Neural crest cell (in vitro differentiated cells): Measurements from ENCODE around the gene KCNIP1. TPM values are rescaled to one million over a fixed set of nuclear protein-coding genes. Genes with fewer than 3 reads are reported as not detected.

Source experiments
- DNase-seq: peaks from one replicate; pipeline ENCODE4 v3.0.0; 2021; ENCODE audit warnings: low read depth, mixed read lengths, low spot score
- H3K27ac Mint-ChIP-seq: one replicate; pipeline ENCODE4 v1.8.0; 2021; ENCODE audit warnings: mild to moderate bottlenecking, mixed read lengths; ENCODE audit not compliant: unreplicated experiment
- H3K27me3 Mint-ChIP-seq: 2 replicates; pipeline ENCODE4 v1.8.0; 2021; ENCODE audit warnings: low read depth, mild to moderate bottlenecking, mixed read lengths
- H3K36me3 Mint-ChIP-seq: 2 replicates; pipeline ENCODE4 v1.8.0; 2021; ENCODE audit warnings: low read depth, mild to moderate bottlenecking, mixed read lengths
- H3K4me1 Mint-ChIP-seq: 2 replicates; pipeline ENCODE4 v1.8.0; 2021; ENCODE audit warnings: mixed read lengths
- H3K4me3 Mint-ChIP-seq: one replicate; pipeline ENCODE4 v1.8.0; 2021; ENCODE audit warnings: mild to moderate bottlenecking, mixed read lengths
- H3K9me3 Mint-ChIP-seq: 2 replicates; pipeline ENCODE4 v1.8.0; 2021; ENCODE audit warnings: mixed read lengths
- total RNA-seq: library from RNA; stranded (reverse); gene quantifications from 2 replicates; pipeline ENCODE4 v1.2.1, GENCODE V29; 2021
- TF ChIP-seq, protein P1 (sequence below): fragments of 200-600 bp; sonication (generic); conservative IDR thresholded peaks from 2 replicates; pipeline ENCODE4 v1.5.0; 2021; ENCODE audit warnings: antibody characterized with exemption, mild to moderate bottlenecking

Gene KCNIP1
- total RNA-seq, 1 donor from 2014 or later: 0.96 TPM

DNA sequence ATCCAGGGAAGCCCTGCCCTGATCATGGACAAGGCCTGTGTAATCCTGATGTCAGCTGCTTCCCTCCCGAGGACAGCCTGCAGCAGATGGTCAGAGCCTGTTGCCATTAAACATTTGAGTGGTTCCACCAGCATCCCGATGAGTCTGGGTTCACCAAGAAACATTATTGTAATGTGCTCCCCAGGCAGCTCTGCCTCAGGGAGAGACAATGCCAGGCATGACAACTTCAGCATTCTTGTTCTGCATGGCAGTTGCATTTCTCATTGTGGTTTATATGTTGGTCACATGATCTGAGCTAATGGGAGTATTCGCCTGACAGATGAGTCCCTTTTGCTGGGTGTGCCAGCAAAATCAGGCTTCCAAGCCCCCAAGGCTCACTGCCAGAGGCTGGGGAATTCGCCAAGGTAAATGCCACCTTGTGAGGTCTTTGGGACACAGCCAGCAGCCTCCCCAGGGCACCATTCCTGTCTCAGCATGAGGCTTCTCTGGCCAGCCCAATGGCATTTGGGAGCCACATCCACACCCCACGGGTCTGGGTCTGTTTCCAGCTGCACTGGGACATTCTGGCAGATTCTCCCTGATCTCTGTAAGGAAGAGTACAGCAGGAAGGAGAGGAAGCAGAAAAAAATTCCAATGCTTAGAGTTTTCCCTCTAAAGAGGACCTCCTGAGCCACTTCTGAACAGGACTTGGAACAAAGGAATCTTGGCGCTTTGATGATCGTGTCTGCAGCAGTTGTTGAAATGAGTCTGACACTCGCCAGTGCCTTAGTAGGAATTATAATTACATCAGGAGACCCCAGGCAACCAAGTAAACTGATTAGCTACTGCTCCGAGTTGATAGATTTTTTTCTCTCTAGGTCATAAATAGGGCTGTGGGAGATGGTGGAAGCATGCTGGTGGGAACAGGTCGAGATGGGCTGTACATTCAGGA, 18.7 kb downstream of the KCNIP1 start:
- Mint-ChIP-seq H3K9me3 (no peaks in the 10 kb centered on the region), H3K4me3 (no peak overlapping the region), H3K4me1 (peaks cover 12% of the 10 kb centered on the region), H3K27me3 (peaks cover 3% of the 10 kb centered on the region), H3K36me3 (no peaks in the 10 kb centered on the region), H3K27ac (no peak overlapping the region)
- TF ChIP-seq, protein P1, sequence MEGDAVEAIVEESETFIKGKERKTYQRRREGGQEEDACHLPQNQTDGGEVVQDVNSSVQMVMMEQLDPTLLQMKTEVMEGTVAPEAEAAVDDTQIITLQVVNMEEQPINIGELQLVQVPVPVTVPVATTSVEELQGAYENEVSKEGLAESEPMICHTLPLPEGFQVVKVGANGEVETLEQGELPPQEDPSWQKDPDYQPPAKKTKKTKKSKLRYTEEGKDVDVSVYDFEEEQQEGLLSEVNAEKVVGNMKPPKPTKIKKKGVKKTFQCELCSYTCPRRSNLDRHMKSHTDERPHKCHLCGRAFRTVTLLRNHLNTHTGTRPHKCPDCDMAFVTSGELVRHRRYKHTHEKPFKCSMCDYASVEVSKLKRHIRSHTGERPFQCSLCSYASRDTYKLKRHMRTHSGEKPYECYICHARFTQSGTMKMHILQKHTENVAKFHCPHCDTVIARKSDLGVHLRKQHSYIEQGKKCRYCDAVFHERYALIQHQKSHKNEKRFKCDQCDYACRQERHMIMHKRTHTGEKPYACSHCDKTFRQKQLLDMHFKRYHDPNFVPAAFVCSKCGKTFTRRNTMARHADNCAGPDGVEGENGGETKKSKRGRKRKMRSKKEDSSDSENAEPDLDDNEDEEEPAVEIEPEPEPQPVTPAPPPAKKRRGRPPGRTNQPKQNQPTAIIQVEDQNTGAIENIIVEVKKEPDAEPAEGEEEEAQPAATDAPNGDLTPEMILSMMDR: no peak
- DNase-seq: no peak

DNA sequence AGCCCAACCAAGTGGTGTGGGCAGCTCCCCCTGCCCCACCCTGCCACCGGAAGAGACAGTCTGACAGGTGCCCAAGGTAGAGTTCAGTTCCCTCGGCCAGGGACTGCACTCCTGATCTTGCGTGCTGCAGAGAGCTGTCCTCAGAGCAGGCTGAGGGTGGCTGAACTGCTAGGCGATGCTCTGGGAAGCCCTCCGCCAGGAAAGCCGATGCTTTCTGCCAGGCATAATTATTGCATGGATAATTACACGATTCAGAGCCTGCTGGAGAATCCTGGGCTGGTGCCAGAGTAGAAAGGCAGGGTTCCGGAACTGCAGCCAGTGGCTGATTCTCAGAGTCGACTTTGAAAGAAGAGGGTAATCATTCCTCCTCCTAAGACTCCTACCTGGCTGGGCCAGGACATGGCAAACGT, 19.3 kb downstream of the KCNIP1 start:
- Mint-ChIP-seq H3K4me1 (peaks cover 18% of the 10 kb centered on the region), H3K27me3 (peaks cover 3% of the 10 kb centered on the region), H3K27ac (no peak overlapping the region), H3K36me3 (no peaks in the 10 kb centered on the region), H3K4me3 (no peak overlapping the region), H3K9me3 (no peaks in the 10 kb centered on the region)
- TF ChIP-seq, protein P1: no peak
- no peak for DNase-seq

DNA sequence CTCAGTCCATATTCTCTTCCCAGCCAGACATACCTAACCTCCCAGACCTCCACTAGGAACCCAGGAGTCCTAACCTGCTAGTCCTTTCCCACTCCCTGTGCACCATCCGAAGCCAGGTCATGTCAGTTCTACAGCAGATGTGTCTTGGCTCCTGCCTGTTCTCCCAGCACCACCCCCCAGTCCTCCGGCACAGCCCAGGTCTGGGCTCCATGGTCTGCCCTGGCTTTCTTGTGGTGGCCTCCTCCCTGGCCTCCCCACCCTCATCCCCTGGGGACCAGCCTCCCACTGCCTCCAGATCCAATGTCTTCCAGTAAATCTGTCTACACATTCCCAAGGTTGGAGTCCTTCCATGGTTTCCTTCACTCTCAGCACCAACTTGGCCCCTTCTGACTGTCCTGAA, 20.0 kb downstream of the KCNIP1 start:
- H3K4me3 Mint-ChIP-seq: no peak overlapping the region
- TF ChIP-seq, protein P1: no peak
- H3K9me3 Mint-ChIP-seq: no peaks in the 10 kb centered on the region
- DNase-seq: no peak
- H3K36me3 Mint-ChIP-seq: no peaks in the 10 kb centered on the region
- peaks cover 3% of the 10 kb centered on the region for H3K27me3 Mint-ChIP-seq
- peaks cover 25% of the 10 kb centered on the region for H3K4me1 Mint-ChIP-seq
- H3K27ac Mint-ChIP-seq: no peak overlapping the region

DNA sequence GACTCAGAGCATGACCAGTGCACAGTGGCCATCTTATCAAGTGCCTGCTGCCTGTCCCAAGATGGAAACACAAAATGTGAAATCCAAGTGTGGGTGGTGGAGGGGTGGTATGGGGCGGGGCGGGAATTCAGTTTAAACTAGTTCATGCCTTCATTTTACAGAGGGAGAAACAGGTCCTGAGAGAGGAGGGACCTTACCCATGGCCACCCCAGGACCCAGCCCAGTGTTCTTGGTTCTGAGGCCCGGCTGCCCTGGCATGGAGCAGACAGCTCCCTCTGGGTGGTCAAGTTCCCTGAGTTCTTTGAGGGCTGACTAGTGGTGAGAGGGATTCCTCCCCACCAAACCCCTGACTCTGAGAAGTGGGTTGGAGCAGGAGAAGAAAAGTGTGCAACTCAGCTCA, 20.8 kb downstream of the KCNIP1 start:
- Mint-ChIP-seq H3K4me1 (peaks cover 26% of the 10 kb centered on the region), H3K4me3 (no peak overlapping the region), H3K9me3 (no peaks in the 10 kb centered on the region), H3K36me3 (no peaks in the 10 kb centered on the region), H3K27ac (no peak overlapping the region), H3K27me3 (peaks cover 3% of the 10 kb centered on the region)
- DNase-seq: no peak
- TF ChIP-seq, protein P1: no peak

DNA sequence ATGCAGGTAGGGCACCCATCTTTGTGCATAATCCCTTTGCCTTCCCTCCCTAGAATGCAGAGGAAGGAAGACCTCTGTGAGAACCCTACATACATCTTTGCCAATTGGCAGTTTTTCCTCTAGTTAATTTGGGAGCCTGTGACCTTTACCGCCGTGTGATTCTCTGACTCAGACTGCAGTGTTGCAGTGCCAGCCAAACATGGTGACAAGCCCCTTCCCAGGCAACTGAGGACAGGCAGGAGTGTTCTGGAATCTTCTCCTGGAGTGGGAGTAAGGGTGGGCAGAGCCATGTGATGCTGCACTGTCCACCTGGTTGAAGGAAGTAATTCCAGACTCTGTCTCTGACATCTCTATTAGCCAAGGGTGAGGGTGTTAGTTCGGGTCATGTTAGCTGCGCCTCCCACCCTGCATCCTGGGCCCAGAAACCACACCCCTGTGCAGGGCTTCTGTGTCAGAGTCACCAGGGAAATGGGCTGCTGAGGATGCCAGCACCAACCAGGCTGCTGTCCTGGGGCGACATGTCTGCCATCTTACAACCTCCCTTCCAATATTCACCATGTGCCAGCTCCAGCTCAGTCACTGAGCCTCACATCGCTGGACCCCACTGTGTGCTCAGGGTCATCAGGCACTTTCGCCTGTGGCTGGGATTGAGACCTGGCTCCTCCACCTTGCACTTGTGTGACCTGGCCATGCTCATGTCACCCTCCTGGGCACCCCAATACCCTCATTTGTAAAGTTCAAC, 21.8 kb downstream of the KCNIP1 start:
- no peak overlapping the region for H3K27ac Mint-ChIP-seq
- TF ChIP-seq, protein P1: no peak
- H3K36me3 Mint-ChIP-seq: no peaks in the 10 kb centered on the region
- peaks cover 3% of the 10 kb centered on the region for H3K27me3 Mint-ChIP-seq
- H3K9me3 Mint-ChIP-seq: no peaks in the 10 kb centered on the region
- H3K4me1 Mint-ChIP-seq: peaks cover 26% of the 10 kb centered on the region
- no peak overlapping the region for H3K4me3 Mint-ChIP-seq
- DNase-seq: no peak
